Measurements from ENCODE around the gene GLYAT.

The GLYAT gene

DNA sequence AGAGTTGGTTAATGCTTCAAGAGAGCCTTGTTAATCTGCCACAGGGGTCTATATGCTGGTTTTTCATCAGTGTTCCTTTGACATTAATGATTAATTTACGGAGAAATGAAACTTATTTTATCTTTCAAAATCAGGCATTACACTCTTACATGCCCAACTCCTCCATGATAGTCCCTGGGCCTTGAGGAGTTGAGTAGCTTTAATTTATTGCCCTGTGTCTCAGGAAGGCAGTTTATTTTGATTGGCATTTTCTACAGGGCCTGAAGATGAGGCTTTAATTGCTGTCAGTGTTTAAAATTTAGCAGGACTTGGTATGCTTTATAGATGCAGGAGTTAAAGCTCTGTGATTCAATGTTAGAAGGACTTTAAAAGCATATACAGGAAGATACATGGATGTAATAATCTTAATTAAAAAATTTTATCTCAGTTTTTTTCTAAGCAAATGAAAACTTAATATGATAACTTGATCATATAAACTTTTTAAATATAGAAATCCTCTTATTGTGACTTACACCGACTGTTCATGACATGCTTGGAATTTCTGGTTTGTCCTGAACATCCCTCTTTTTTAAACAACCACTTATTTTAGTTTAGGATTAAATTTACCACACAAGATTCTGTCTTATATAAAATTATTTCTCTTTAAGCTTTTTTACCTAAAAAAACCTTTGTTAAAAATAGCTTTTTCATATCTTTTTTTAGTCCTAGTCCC lies 12.2 kb downstream of the GLYAT start:
- Histone ChIP-seq H3K9ac (ENCODE audit: low read length) (no peak overlapping the region), H3K27ac (ENCODE audit: low read depth, low read length) (no peak overlapping the region), H3F3A (ENCODE audit: insufficient read depth) (no peaks in the 10 kb centered on the region), H3K79me2 (ENCODE audit: insufficient read depth, low read length) (no peaks in the 10 kb centered on the region), H3K4me3 (ENCODE audit: insufficient read depth, low read length, poor library complexity, severe bottlenecking) (no peak overlapping the region), H3K27me3 (ENCODE audit: low read length) (no peaks in the 10 kb centered on the region), H2AFZ (ENCODE audit: low read depth, low read length, severe bottlenecking) (no peak overlapping the region), H3K4me2 (ENCODE audit: low read depth, low read length, poor library complexity, severe bottlenecking) (no peak overlapping the region), H4K20me1 (ENCODE audit: low read depth, low read length) (no peaks in the 10 kb centered on the region), H3K9me2 (replicated peaks; ENCODE audit: insufficient read depth, low read length) (no peaks in the 10 kb centered on the region), H3K9me3 (ENCODE audit: insufficient read depth, low read length) (no peaks in the 10 kb centered on the region), H3K36me3 (ENCODE audit: low read length) (no peaks in the 10 kb centered on the region)
- TF ChIP-seq, protein P1, sequence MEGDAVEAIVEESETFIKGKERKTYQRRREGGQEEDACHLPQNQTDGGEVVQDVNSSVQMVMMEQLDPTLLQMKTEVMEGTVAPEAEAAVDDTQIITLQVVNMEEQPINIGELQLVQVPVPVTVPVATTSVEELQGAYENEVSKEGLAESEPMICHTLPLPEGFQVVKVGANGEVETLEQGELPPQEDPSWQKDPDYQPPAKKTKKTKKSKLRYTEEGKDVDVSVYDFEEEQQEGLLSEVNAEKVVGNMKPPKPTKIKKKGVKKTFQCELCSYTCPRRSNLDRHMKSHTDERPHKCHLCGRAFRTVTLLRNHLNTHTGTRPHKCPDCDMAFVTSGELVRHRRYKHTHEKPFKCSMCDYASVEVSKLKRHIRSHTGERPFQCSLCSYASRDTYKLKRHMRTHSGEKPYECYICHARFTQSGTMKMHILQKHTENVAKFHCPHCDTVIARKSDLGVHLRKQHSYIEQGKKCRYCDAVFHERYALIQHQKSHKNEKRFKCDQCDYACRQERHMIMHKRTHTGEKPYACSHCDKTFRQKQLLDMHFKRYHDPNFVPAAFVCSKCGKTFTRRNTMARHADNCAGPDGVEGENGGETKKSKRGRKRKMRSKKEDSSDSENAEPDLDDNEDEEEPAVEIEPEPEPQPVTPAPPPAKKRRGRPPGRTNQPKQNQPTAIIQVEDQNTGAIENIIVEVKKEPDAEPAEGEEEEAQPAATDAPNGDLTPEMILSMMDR (IDR thresholded peaks at IDR 0.05; ENCODE audit: insufficient read depth, low read length, poor library complexity, severe bottlenecking): no peak
- no peak for TF ChIP-seq EZH2phosphoT487 (conservative IDR thresholded peaks at IDR 0.05; ENCODE audit: low read length)

DNA sequence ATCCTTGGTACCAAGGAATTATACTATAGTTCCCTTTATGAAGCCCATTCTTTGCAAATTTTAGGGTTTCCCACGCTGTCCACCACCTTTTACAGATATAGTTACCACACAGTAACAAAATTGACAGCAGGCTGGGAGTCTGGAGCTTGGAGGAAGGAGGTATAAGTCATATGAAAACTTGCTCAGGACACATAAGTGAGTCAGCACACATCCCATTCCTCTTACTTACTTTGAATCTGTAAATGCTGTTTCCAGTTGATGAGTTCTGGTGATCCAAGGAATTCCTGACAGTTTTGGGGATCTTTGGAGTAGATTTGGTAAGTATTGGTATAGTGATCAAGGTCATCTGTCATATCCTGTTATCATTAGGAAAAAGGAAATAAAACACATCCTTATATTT lies 19.2 kb downstream of the GLYAT start:
- H3F3A ChIP-seq (ENCODE audit: insufficient read depth): no peaks in the 10 kb centered on the region
- H2AFZ ChIP-seq (ENCODE audit: low read depth, low read length, severe bottlenecking): no peak overlapping the region
- TF ChIP-seq, protein P1 (IDR thresholded peaks at IDR 0.05; ENCODE audit: insufficient read depth, low read length, poor library complexity, severe bottlenecking): no peak
- no peak for TF ChIP-seq EZH2phosphoT487 (conservative IDR thresholded peaks at IDR 0.05; ENCODE audit: low read length)
- H3K27ac ChIP-seq (ENCODE audit: low read depth, low read length): no peak overlapping the region
- H3K4me2 ChIP-seq (ENCODE audit: low read depth, low read length, poor library complexity, severe bottlenecking): no peak overlapping the region
- no peaks in the 10 kb centered on the region for H3K79me2 ChIP-seq (ENCODE audit: insufficient read depth, low read length)
- no peaks in the 10 kb centered on the region for H3K9me2 ChIP-seq (replicated peaks; ENCODE audit: insufficient read depth, low read length)
- no peak overlapping the region for H3K9ac ChIP-seq (ENCODE audit: low read length)
- no peak overlapping the region for H3K4me3 ChIP-seq (ENCODE audit: insufficient read depth, low read length, poor library complexity, severe bottlenecking)
- no peaks in the 10 kb centered on the region for H4K20me1 ChIP-seq (ENCODE audit: low read depth, low read length)
- no peaks in the 10 kb centered on the region for H3K27me3 ChIP-seq (ENCODE audit: low read length)
- H3K36me3 ChIP-seq (ENCODE audit: low read length): no peaks in the 10 kb centered on the region
- no peaks in the 10 kb centered on the region for H3K9me3 ChIP-seq (ENCODE audit: insufficient read depth, low read length)

DNA sequence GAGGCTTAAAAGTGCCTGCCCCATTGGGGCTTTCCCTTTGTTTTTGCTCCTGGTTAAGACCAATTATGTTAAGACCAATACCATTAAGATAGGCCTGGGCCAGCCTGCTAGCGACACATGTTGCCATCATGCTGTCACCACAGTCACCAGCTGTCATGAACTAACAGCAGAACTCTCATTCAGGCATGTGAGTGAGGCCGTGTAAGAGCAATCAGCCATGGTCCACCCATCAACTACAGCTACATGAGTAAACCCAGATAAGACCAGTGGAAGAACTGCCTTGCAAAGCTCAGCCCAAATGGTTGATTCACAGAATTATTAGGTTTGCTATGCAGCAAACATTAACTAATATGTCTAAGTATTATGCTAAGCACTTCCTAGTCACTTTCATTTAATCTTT lies 19.9 kb downstream of the GLYAT start:
- Histone ChIP-seq H3K9me3 (ENCODE audit: insufficient read depth, low read length) (no peaks in the 10 kb centered on the region), H3K4me3 (ENCODE audit: insufficient read depth, low read length, poor library complexity, severe bottlenecking) (no peak overlapping the region), H3K9me2 (replicated peaks; ENCODE audit: insufficient read depth, low read length) (no peaks in the 10 kb centered on the region), H3K4me2 (ENCODE audit: low read depth, low read length, poor library complexity, severe bottlenecking) (no peak overlapping the region), H3K27me3 (ENCODE audit: low read length) (no peaks in the 10 kb centered on the region), H3K9ac (ENCODE audit: low read length) (no peak overlapping the region), H3K79me2 (ENCODE audit: insufficient read depth, low read length) (no peaks in the 10 kb centered on the region), H3K36me3 (ENCODE audit: low read length) (no peaks in the 10 kb centered on the region), H3F3A (ENCODE audit: insufficient read depth) (no peaks in the 10 kb centered on the region), H4K20me1 (ENCODE audit: low read depth, low read length) (no peaks in the 10 kb centered on the region), H3K27ac (ENCODE audit: low read depth, low read length) (no peak overlapping the region), H2AFZ (ENCODE audit: low read depth, low read length, severe bottlenecking) (no peak overlapping the region)
- TF ChIP-seq, protein P1 (IDR thresholded peaks at IDR 0.05; ENCODE audit: insufficient read depth, low read length, poor library complexity, severe bottlenecking): no peak
- TF ChIP-seq EZH2phosphoT487 (conservative IDR thresholded peaks at IDR 0.05; ENCODE audit: low read length): no peak

All from SU-DHL-6 (cell line).